Right ventricle myocardium superior (tissue), 1 donor: ENCODE measurements around the gene BABAM2. TPM values are rescaled to one million over a fixed set of nuclear protein-coding genes. Genes with fewer than 3 reads are reported as not detected.
"Not testable (repeated sequence)": the region's sequence is repeated elsewhere in the genome, so short reads cannot be mapped to it uniquely, and the experiment has no call there.

Experiments
- ATAC-seq: fragments of 200-7000 bp; cut with Tn5 transposase; one replicate; pipeline ENCODE4 v1.9.1; 2020; ENCODE audit warnings: mild to moderate bottlenecking; ENCODE audit not compliant: poor library complexity
- DNase-seq: peaks from one replicate; pipeline ENCODE4 v3.0.0-alpha.2; 2020
- intact Hi-C: fragments of 100-400 bp; cut with DNase I; formaldehyde crosslinking; loops from one replicate; pipeline ENCODE4 v1.11.2; 2022
- total RNA-seq: library from RNA; stranded (reverse); fragmentation: NEBNext Ultra II Directional; extraction: Animal tissue kit (Norgen Biotek cat#: 25700); gene quantifications from one replicate; pipeline ENCODE4 v1.2.1, GENCODE V29; 2021
- donor health status: DM: no; HTN: yes; CAD: no; lungs with severe emphysema.

Gene BABAM2
- total RNA-seq, 1 donor from 2014 or later: 51.3 TPM

DNA sequence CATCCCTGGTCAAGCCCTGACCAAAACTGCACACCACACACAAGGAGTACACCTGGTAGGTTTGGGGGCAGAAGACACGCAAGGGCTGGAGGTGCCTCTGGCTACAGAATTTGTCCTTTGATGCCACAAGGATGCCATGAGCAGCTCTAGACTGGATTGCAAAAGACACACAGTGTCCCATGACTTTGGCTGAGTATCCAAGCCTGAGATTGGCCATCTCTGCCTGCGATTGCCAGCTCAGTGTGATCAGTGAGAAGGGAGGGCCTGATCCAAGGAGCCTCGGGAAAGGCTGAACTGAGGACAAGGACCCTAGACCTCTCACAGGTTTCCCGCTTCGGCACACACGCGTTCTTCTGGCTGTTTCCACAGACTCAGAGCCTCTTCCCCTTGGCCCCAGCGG is 442.2 kb downstream of the BABAM2 start:
- intact Hi-C loops: loop anchor here (5.0 kb wide), 1 partner anchor 60 kb away; the partner anchor contains the start of gene FOSL2
- no peak for DNase-seq

DNA sequence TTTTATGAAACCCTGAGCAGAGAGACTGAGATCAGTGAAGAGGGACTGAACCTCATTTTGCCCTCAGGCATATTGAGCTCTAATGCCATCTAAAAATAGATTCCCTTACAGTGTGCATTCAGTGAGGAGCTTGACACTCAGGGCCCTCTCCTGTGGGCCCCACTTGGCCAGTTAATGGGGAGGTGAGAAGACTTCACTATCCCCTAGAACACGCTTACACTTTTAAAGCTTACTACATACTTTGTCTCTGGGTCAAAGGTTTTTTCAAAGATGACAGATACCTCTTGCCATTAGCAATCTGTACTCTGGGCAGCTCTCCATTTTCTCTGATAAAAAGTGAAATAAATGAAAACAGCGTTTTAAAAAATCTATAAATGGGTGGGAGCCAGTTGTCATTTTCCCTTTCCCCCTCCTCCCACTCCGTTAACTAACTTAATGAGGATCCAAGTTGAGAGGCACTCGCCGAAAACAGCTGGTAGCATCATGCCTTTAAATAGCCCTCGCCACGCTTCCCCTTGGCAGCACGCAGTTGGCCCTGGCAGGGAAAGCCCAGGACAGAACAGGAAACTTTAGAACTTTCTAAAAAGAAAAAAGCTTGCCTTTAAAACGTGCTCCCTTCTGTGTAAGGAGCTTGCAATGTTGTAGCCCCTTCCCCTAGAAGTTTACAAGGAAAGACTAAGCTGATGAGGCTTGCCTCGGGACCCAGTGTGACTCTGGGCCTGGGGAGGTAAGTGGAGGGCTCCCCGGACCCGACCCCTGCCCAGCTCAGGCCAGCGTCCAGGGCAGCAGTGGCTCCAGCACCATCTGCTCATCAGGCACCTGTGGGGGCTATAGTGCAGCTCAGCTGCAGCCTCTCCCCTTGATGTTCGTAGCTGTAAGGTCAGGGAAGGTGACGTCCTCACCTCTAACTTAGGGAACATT is 443.3 kb downstream of the BABAM2 start:
- ATAC-seq (peak; percentile 86), DNase-seq (peak; percentile 75)
- intact Hi-C loops: loop anchor here (5.0 kb wide), 1 partner anchor 58 kb away; the partner anchor contains the start of gene FOSL2

More for the DNA sequence above, 442.2 kb downstream of the BABAM2 start:
- ATAC-seq: no peak

DNA sequence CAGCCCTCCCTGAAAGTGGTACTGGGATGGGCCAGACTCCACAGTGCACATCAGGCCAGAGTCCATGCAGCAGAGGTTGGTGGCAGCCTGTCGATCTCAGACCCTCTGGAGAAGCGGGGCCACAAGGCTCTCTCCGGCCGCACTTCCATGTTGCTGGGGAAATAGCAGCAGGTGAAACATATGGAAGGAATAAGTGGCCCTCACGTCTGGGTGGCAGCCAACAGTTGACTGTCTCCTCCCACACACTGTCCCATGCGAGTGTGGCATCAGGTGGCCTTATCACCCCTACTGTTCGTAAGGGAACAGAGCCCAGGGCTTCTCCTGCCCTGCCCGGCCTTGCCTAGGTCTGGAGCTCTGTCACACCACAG is 444.0 kb downstream of the BABAM2 start:
- ATAC-seq: peak; percentile 85
- intact Hi-C loops: loop anchor here (5.0 kb wide), 1 partner anchor 58 kb away; the partner anchor contains the start of gene FOSL2
- DNase-seq: peak; percentile 56

- intact Hi-C loops: not testable (repeated sequence)
Measured at GRCh38 chr2:28335265-28335664, 444.7 kb downstream of the BABAM2 start.

DNA sequence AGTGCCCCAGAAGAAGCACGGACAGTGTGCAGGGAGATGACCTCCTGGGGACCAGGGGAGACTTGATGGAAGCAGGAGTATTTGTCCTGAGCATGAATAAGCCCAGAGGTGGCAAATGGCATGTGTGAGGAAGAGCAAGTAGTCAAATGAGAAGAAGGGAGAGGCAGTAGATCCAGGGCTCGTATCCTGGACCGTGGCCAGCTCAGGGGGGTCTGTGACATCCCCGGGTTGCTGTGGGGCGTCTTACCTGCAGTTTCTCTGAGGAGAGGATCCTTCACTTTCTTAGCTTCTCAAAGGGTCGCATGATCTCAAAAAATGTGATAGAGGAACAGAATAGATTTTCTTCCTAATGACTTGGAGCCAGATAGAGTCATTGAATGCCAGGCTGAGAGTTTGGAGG is 445.1 kb downstream of the BABAM2 start:
- intact Hi-C loops: no loop called here
- ATAC-seq (no peak), DNase-seq (no peak)

More at GRCh38 chr2:28335265-28335664, 444.7 kb downstream of the BABAM2 start:
- not testable (repeated sequence) for DNase-seq, ATAC-seq

- intact Hi-C loops: no loop called here
- ATAC-seq (no peak), DNase-seq (no peak)
Measured at GRCh38 chr2:28336264-28336980, 445.9 kb downstream of the BABAM2 start.

- no peak for DNase-seq
- ATAC-seq: no peak
- intact Hi-C loops: no loop called here
Measured at GRCh38 chr2:28336982-28337627, 446.6 kb downstream of the BABAM2 start.

GRCh38 chr2:28338046-28338817 is 447.7 kb downstream of the BABAM2 start:
- intact Hi-C loops: no loop called here
- DNase-seq: peak; percentile 86
- ATAC-seq: peak; percentile 53

DNA sequence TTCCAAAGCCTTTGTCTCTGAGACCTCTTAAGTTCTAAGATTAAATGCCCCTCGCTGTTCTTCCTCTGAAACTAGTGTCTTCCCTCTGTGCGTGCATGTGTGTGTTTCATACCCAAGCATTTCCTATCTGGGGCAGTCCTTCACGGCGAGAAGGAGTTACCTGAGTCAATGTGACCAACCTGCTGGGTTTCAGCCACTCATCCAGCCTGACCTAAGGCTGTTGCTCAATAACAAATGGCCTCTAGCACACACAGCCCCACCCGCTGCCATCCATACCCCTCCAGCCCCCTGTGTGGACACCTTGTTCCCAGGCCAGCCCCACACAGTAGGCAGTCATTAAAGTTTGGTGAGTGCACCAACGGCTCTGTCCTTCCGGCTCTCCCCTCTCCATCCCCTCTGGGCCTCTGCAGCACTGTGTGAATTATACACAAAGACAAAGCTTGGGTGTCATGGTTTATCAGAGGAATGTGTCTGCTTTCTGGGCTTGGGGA is 448.3 kb downstream of the BABAM2 start:
- peak; percentile 37 for DNase-seq
- no peak for ATAC-seq
- intact Hi-C loops: no loop called here

GRCh38 chr2:28339516-28340175 is 449.1 kb downstream of the BABAM2 start:
- intact Hi-C loops: no loop called here
- DNase-seq: no peak
- ATAC-seq: no peak

- intact Hi-C loops: no loop called here
- no peak for DNase-seq
Measured at GRCh38 chr2:28340312-28341202, 450.0 kb downstream of the BABAM2 start.

DNA sequence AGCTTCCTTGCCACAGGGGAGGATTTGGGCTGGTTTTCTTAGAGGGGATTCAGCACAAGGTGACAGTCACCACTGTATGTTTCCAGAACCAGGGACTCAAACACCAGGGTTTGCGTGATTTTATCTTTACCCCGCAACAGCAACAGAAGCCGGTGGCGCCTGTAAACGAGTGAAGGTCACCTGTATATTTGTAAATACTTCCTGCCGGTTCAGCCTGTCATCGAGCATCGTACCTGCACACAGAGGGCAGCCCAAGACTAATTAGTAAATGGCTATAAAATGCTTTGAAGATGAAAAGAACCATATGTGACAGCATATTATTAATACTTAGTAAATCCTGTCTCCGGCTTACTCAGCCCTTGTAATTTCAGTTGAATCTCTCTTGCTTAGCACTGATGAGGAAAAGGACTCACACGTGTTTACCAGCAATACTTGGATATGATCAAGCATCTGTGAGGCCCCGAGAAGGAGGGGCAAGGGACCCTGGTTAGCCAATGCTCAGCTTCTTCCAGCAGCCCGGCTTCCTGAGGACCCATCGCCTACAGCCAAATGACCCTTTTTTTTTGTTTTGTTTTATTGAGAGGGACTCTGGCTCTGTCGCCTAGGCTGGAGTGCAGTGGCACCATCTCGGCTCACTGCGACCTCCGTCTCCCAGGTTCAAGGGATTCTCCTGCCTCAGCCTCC is 450.8 kb downstream of the BABAM2 start:
- intact Hi-C loops: no loop called here
- no peak for DNase-seq

More at GRCh38 chr2:28340312-28341202, 450.0 kb downstream of the BABAM2 start:
- ATAC-seq: no peak

DNA sequence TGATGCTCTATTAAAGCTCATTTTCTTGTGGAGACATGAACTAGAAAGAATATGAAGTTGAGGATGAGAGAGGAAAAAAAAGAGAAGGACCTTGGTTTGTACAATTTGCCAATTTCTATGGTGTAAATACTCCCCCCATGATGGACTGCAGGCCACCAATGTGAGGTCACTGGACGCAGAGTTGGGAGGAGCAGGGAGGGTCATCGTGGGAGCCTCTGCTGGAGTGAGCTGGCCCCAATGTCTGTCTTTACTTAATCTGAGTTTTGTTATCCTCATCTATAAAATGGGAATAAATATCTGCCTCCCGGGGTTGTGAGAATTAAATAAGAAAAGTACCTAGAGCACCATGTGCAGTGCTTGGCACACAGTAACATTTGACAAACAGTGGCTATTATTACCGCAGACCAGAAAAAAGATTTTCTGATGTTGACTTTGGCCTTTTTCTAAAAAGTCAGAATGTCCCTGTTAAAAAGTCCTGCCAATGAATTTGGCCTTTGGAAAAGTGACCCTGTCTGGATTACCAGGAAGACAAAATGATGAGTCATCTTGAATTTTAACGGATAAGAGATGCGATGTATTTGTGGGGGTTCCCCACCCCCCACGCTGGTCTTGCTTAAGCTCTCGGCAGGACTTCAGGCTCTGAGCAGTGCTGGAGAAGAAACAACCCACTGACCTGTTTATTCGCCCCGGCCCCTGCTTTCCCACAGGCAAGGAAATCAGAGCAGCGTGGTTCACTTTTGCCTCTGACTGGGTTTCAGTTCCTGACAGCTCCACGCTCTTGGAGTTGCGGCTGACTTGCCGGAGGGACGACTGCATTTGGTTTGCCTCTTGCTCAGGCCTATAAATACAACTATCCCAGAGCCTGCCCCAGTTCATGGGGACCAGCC is 451.8 kb downstream of the BABAM2 start:
- peak; percentile 47 for ATAC-seq
- DNase-seq: peak; percentile 76
- intact Hi-C loops: no loop called here

More for the DNA sequence above, 450.8 kb downstream of the BABAM2 start:
- no peak for ATAC-seq

- intact Hi-C loops: no loop called here
Measured at GRCh38 chr2:28343184-28343942, 452.8 kb downstream of the BABAM2 start.

More at GRCh38 chr2:28343184-28343942, 452.8 kb downstream of the BABAM2 start:
- ATAC-seq (no peak), DNase-seq (no peak)
